Activated CD4-positive, alpha-beta T cell treated with anti-CD3 and anti-CD28 coated beads for 36 hours (primary cell): ENCODE data around the gene AKNA. TPM values are rescaled to one million over a fixed set of nuclear protein-coding genes. Genes with fewer than 3 reads are reported as not detected.

Experiments used
- ATAC-seq: fragments of 200-7000 bp; cut with Tn5 transposase; one replicate; pipeline ENCODE4 v1.10.0; 2021; ENCODE audit warnings: mild to moderate bottlenecking, moderate library complexity
- CTCF ChIA-PET: fragments of 350-600 bp; sonication (Branson Sonifier 250); formaldehyde crosslinking; loops from one replicate; lab custom pipeline; 2021; ENCODE audit warnings: antibody characterized with exemption; lab: Charles Lee
- POLR2A ChIA-PET: fragments of 350-600 bp; sonication (Branson Sonifier 250); formaldehyde crosslinking; loops from one replicate; lab custom pipeline; 2021; ENCODE audit warnings: antibody characterized with exemption, inconsistent platforms; lab: Charles Lee
- DNase-seq: peaks from one replicate; pipeline ENCODE4 v3.0.0-alpha.2; 2020
- H3K27ac Mint-ChIP-seq: one replicate; pipeline ENCODE4 v1.8.0; 2021; ENCODE audit warnings: mixed read lengths
- H3K27me3 Mint-ChIP-seq: one replicate; pipeline ENCODE4 v1.8.0; 2021; ENCODE audit warnings: mixed read lengths
- H3K36me3 Mint-ChIP-seq: one replicate; pipeline ENCODE4 v1.8.0; 2021; ENCODE audit warnings: low read depth, mixed read lengths
- H3K4me1 Mint-ChIP-seq: one replicate; pipeline ENCODE4 v1.8.0; 2021; ENCODE audit warnings: mixed read lengths
- H3K4me3 Mint-ChIP-seq: one replicate; pipeline ENCODE4 v1.8.0; 2021; ENCODE audit warnings: mild to moderate bottlenecking, moderate library complexity, mixed read lengths
- H3K9me3 Mint-ChIP-seq: one replicate; pipeline ENCODE4 v1.8.0; 2021; ENCODE audit warnings: low read depth, mixed read lengths
- intact Hi-C, 2 experiments: fragments of 100-400 bp; cut with DNase I in 1 of 2; cut with micrococcal nuclease in 1 of 2; formaldehyde crosslinking; loops; one replicate each; pipeline versions ENCODE4 v1.14.2 to v1.15.1; 2022 to 2024; cut with DNase I, micrococcal nuclease
- total RNA-seq, 2 experiments: library from RNA; stranded (reverse); gene quantifications; one replicate each; pipeline ENCODE4 v1.2.3, GENCODE V29; 2021

The AKNA gene
- total RNA-seq, 2 experiments from 2014 or later: 135 to 141 TPM

- H3K36me3 Mint-ChIP-seq: no peaks in the 10 kb centered on the region
- ChIA-PET CTCF (interaction anchor here (0.8 to 2.1 kb wide), 2 partner anchors 23 to 225 kb away, joined by 3 to 11 read pairs; no protein-coding TSS in a partner anchor), POLR2A (no interaction called here)
- no peak overlapping the region for H3K27ac Mint-ChIP-seq
- no peaks in the 10 kb centered on the region for H3K4me1 Mint-ChIP-seq
- no peaks in the 10 kb centered on the region for H3K9me3 Mint-ChIP-seq
- H3K27me3 Mint-ChIP-seq: no peaks in the 10 kb centered on the region
- intact Hi-C loops: no loop called here
- ATAC-seq (no peak), DNase-seq (no peak)
- no peak overlapping the region for H3K4me3 Mint-ChIP-seq
These were observed 40.7 kb upstream of the AKNA start for GRCh38 chr9:114428466-114428865.

GRCh38 chr9:114427644-114428043 is 39.9 kb upstream of the AKNA start:
- ChIA-PET CTCF (interaction anchor here (0.8 to 1.0 kb wide), 2 partner anchors 22 kb away, joined by 3 read pairs; no protein-coding TSS in a partner anchor), POLR2A (no interaction called here)
- no peaks in the 10 kb centered on the region for H3K27me3 Mint-ChIP-seq
- H3K27ac Mint-ChIP-seq: no peak overlapping the region
- no peaks in the 10 kb centered on the region for H3K9me3 Mint-ChIP-seq
- intact Hi-C loops: no loop called here
- no peaks in the 10 kb centered on the region for H3K4me1 Mint-ChIP-seq
- H3K36me3 Mint-ChIP-seq: no peaks in the 10 kb centered on the region
- DNase-seq (no peak), ATAC-seq (no peak)
- no peak overlapping the region for H3K4me3 Mint-ChIP-seq

GRCh38 chr9:114426046-114426948 is 38.5 kb upstream of the AKNA start:
- Mint-ChIP-seq H3K9me3 (no peaks in the 10 kb centered on the region), H3K4me1 (no peaks in the 10 kb centered on the region), H3K27ac (no peak overlapping the region), H3K36me3 (no peaks in the 10 kb centered on the region), H3K27me3 (no peaks in the 10 kb centered on the region), H3K4me3 (no peak overlapping the region)
- POLR2A ChIA-PET: no interaction called here
- intact Hi-C loops: no loop called here
- ATAC-seq (no peak), DNase-seq (no peak)
- CTCF ChIA-PET: interaction anchor here (0.6 to 1.7 kb wide), 3 partner anchors 20 to 227 kb away, joined by 3 to 4 read pairs (median 3); no protein-coding TSS in a partner anchor

- intact Hi-C loops: no loop called here
These were observed 37.3 kb upstream of the AKNA start for GRCh38 chr9:114425126-114425525.

GRCh38 chr9:114424126-114424525 is 36.3 kb upstream of the AKNA start:
- intact Hi-C loops: no loop called here
- no peak for DNase-seq
- no peak overlapping the region for H3K4me3 Mint-ChIP-seq
- no peaks in the 10 kb centered on the region for H3K4me1 Mint-ChIP-seq
- H3K27ac Mint-ChIP-seq: no peak overlapping the region
- H3K9me3 Mint-ChIP-seq: no peaks in the 10 kb centered on the region
- H3K36me3 Mint-ChIP-seq: no peaks in the 10 kb centered on the region
- H3K27me3 Mint-ChIP-seq: no peaks in the 10 kb centered on the region
- no peak for ATAC-seq
- CTCF ChIA-PET: no interaction called here
- POLR2A ChIA-PET: no interaction called here

More at GRCh38 chr9:114425126-114425525, 37.3 kb upstream of the AKNA start:
- DNase-seq: no peak
- Mint-ChIP-seq H3K27me3 (no peaks in the 10 kb centered on the region), H3K36me3 (no peaks in the 10 kb centered on the region), H3K9me3 (no peaks in the 10 kb centered on the region), H3K4me1 (no peaks in the 10 kb centered on the region), H3K4me3 (no peak overlapping the region), H3K27ac (no peak overlapping the region)
- ATAC-seq: no peak
- ChIA-PET POLR2A (no interaction called here), CTCF (no interaction called here)

- DNase-seq (no peak), ATAC-seq (no peak)
- Mint-ChIP-seq H3K27ac (no peak overlapping the region), H3K27me3 (no peaks in the 10 kb centered on the region), H3K36me3 (no peaks in the 10 kb centered on the region), H3K9me3 (no peaks in the 10 kb centered on the region), H3K4me1 (no peaks in the 10 kb centered on the region), H3K4me3 (no peak overlapping the region)
- POLR2A ChIA-PET: no interaction called here
- CTCF ChIA-PET: interaction anchor here (1.7 kb wide), 1 partner anchor 18 kb away, joined by 6 read pairs; no protein-coding TSS in a partner anchor
- intact Hi-C loops: no loop called here
These were observed 35.4 kb upstream of the AKNA start for GRCh38 chr9:114423181-114423580.

- CTCF ChIA-PET: no interaction called here
- Mint-ChIP-seq H3K4me1 (peaks cover 4% of the 10 kb centered on the region), H3K27ac (no peak overlapping the region), H3K4me3 (no peak overlapping the region), H3K9me3 (no peaks in the 10 kb centered on the region), H3K36me3 (no peaks in the 10 kb centered on the region), H3K27me3 (no peaks in the 10 kb centered on the region)
- POLR2A ChIA-PET: no interaction called here
- DNase-seq (no peak), ATAC-seq (no peak)
- intact Hi-C loops: no loop called here
These were observed 33.4 kb upstream of the AKNA start for GRCh38 chr9:114421147-114421546.

- ATAC-seq (no peak), DNase-seq (no peak)
- intact Hi-C loops: no loop called here
- Mint-ChIP-seq H3K9me3 (no peaks in the 10 kb centered on the region), H3K4me1 (peaks cover 4% of the 10 kb centered on the region), H3K27ac (no peak overlapping the region), H3K4me3 (no peak overlapping the region), H3K36me3 (no peaks in the 10 kb centered on the region), H3K27me3 (no peaks in the 10 kb centered on the region)
- POLR2A ChIA-PET: no interaction called here
- CTCF ChIA-PET: interaction anchor here (0.6 to 1.7 kb wide), 5 partner anchors 9 to 234 kb away, joined by 3 to 6 read pairs (median 5); no protein-coding TSS in a partner anchor
These were observed 32.0 kb upstream of the AKNA start for GRCh38 chr9:114419796-114420195.

- intact Hi-C loops: no loop called here
- no peak for ATAC-seq
- H3K36me3 Mint-ChIP-seq: no peaks in the 10 kb centered on the region
- no peaks in the 10 kb centered on the region for H3K27me3 Mint-ChIP-seq
- ChIA-PET POLR2A (no interaction called here), CTCF (interaction anchor here (1.3 to 1.8 kb wide), 3 partner anchors 12 to 235 kb away, joined by 6 read pairs; no protein-coding TSS in a partner anchor)
- H3K9me3 Mint-ChIP-seq: no peaks in the 10 kb centered on the region
- no peak overlapping the region for H3K27ac Mint-ChIP-seq
- peaks cover 4% of the 10 kb centered on the region for H3K4me1 Mint-ChIP-seq
- no peak overlapping the region for H3K4me3 Mint-ChIP-seq
- DNase-seq: no peak
These were observed 30.3 kb upstream of the AKNA start for GRCh38 chr9:114418053-114418452.

GRCh38 chr9:114417511-114417910 is 29.7 kb upstream of the AKNA start:
- ATAC-seq: peak; percentile 30
- ChIA-PET POLR2A (no interaction called here), CTCF (interaction anchor here (1.3 to 1.8 kb wide), 2 partner anchors 12 to 236 kb away, joined by 6 read pairs; no protein-coding TSS in a partner anchor)
- Mint-ChIP-seq H3K36me3 (no peaks in the 10 kb centered on the region), H3K4me3 (no peak overlapping the region), H3K27ac (no peak overlapping the region), H3K4me1 (peaks cover 4% of the 10 kb centered on the region), H3K27me3 (no peaks in the 10 kb centered on the region), H3K9me3 (no peaks in the 10 kb centered on the region)
- intact Hi-C loops: no loop called here
- no peak for DNase-seq

- no peaks in the 10 kb centered on the region for H3K27me3 Mint-ChIP-seq
- H3K27ac Mint-ChIP-seq: no peak overlapping the region
- H3K9me3 Mint-ChIP-seq: no peaks in the 10 kb centered on the region
- ATAC-seq (no peak), DNase-seq (no peak)
- H3K4me1 Mint-ChIP-seq: peaks cover 4% of the 10 kb centered on the region
- intact Hi-C loops: no loop called here
- no peak overlapping the region for H3K4me3 Mint-ChIP-seq
- ChIA-PET POLR2A (no interaction called here), CTCF (interaction anchor here (1.3 to 1.8 kb wide), 2 partner anchors 11 to 237 kb away, joined by 6 read pairs; no protein-coding TSS in a partner anchor)
- no peaks in the 10 kb centered on the region for H3K36me3 Mint-ChIP-seq
These were observed 29.1 kb upstream of the AKNA start for GRCh38 chr9:114416906-114417305.

GRCh38 chr9:114416290-114416689 is 28.5 kb upstream of the AKNA start:
- no peak overlapping the region for H3K4me3 Mint-ChIP-seq
- DNase-seq: no peak
- CTCF ChIA-PET: interaction anchor here (1.8 kb wide), 1 partner anchor 10 kb away, joined by 6 read pairs; no protein-coding TSS in a partner anchor
- H3K9me3 Mint-ChIP-seq: no peaks in the 10 kb centered on the region
- peaks cover 4% of the 10 kb centered on the region for H3K4me1 Mint-ChIP-seq
- ATAC-seq: no peak
- no peaks in the 10 kb centered on the region for H3K36me3 Mint-ChIP-seq
- H3K27me3 Mint-ChIP-seq: no peaks in the 10 kb centered on the region
- POLR2A ChIA-PET: no interaction called here
- H3K27ac Mint-ChIP-seq: no peak overlapping the region
- intact Hi-C loops: no loop called here
